Neural cell (in vitro differentiated cells): ENCODE results near the gene NECAB3. TPM values are rescaled to one million over a fixed set of nuclear protein-coding genes. Genes with fewer than 3 reads are reported as not detected.

Experiments used
- H2AFZ ChIP-seq: fragments of 200-600, 300-800 bp; sonication (generic), shearing (Covaris generic); 2 replicates; pipeline ENCODE4 v1.6.0; 2014; ENCODE audit warnings: low read depth, mild to moderate bottlenecking, antibody characterized with exemption, low read length, moderate library complexity
- H3F3A ChIP-seq: fragments of 200-600 bp; shearing (Covaris generic); 2 replicates; pipeline ENCODE4 v1.6.1; 2016; ENCODE audit warnings: mild to moderate bottlenecking, moderate library complexity, mixed read lengths, antibody characterized with exemption, low read length; ENCODE audit not compliant: insufficient read depth, poor library complexity, severe bottlenecking
- H3K27ac ChIP-seq: fragments of 200-600, 300-800 bp; sonication (generic), shearing (Covaris generic); 2 replicates; pipeline ENCODE4 v1.5.1; 2014; ENCODE audit warnings: mild to moderate bottlenecking, low read length, moderate library complexity
- H3K27me3 ChIP-seq: fragments of 300-800, 200-600 bp; sonication (generic), shearing (Covaris generic); 2 replicates; pipeline ENCODE4 v1.6.0; 2014; ENCODE audit warnings: mild to moderate bottlenecking, low read depth, low read length, moderate library complexity; ENCODE audit not compliant: insufficient read depth
- H3K36me3 ChIP-seq: fragments of 300-800, 200-600 bp; sonication (generic), shearing (Covaris generic); 2 replicates; pipeline ENCODE4 v1.5.1; 2014; ENCODE audit warnings: mild to moderate bottlenecking, antibody characterized with exemption, low read length, moderate library complexity; ENCODE audit not compliant: insufficient read depth
- H3K4me2 ChIP-seq: fragments of 300-800, 200-600 bp; sonication (generic), shearing (Covaris generic); 2 replicates; pipeline ENCODE4 v1.6.0; 2014; ENCODE audit warnings: mild to moderate bottlenecking, low read length
- H3K4me3 ChIP-seq: fragments of 300-800, 200-600 bp; sonication (generic), shearing (Covaris generic); 2 replicates; pipeline ENCODE4 v1.5.1; 2014; ENCODE audit warnings: mild to moderate bottlenecking, low read length, moderate library complexity
- H3K79me2 ChIP-seq: fragments of 200-600 bp; shearing (Covaris generic); replicated peaks from 2 replicates; pipeline ENCODE4 v1.6.0; 2014; ENCODE audit warnings: mild to moderate bottlenecking, low read length, moderate library complexity; ENCODE audit not compliant: insufficient read depth
- H3K9ac ChIP-seq: fragments of 300-800, 200-600 bp; sonication (generic), shearing (Covaris generic); 2 replicates; pipeline ENCODE4 v1.6.1; 2016; ENCODE audit warnings: mild to moderate bottlenecking, low read length, mixed read lengths
- H3K9me2 ChIP-seq: fragments of 200-600 bp; shearing (Covaris generic); 2 replicates; pipeline ENCODE4 v1.6.1; 2016; ENCODE audit warnings: mild to moderate bottlenecking, low read length, mixed read lengths; ENCODE audit not compliant: insufficient read depth
- H3K9me3 ChIP-seq: fragments of 200-600, 300-800 bp; sonication (generic), shearing (Covaris generic); 2 replicates; pipeline ENCODE4 v1.6.1; 2016; ENCODE audit warnings: mild to moderate bottlenecking, mixed run types, low read length, moderate library complexity, mixed read lengths
- H4K20me1 ChIP-seq: fragments of 200-600 bp; shearing (Covaris generic); 2 replicates; pipeline ENCODE4 v1.6.1; 2016; ENCODE audit warnings: mild to moderate bottlenecking, mixed run types; ENCODE audit not compliant: insufficient read depth
- CTCF ChIP-seq: fragments of 450-650 bp; IDR thresholded peaks from 2 replicates; pipeline ENCODE4 v1.5.1; 2014; ENCODE audit warnings: antibody characterized with exemption, mild to moderate bottlenecking, moderate library complexity; ENCODE audit not compliant: poor library complexity, severe bottlenecking
- EP300 ChIP-seq: fragments of 450-650 bp; conservative IDR thresholded peaks from 2 replicates; pipeline ENCODE4 v1.6.1; 2014; ENCODE audit warnings: antibody characterized with exemption, mild to moderate bottlenecking, moderate library complexity; ENCODE audit not compliant: poor library complexity, severe bottlenecking
- EZH2 ChIP-seq: fragments of 200-600, 300-800 bp; shearing (Covaris generic), sonication (generic); IDR thresholded peaks from 2 replicates; pipeline ENCODE4 v1.6.1; 2014; ENCODE audit warnings: antibody characterized with exemption, low read length, borderline replicate concordance, mild to moderate bottlenecking; ENCODE audit not compliant: insufficient read depth, poor library complexity, severe bottlenecking
- MXI1 ChIP-seq: fragments of 450-650 bp; conservative IDR thresholded peaks from 2 replicates; pipeline ENCODE4 v1.6.1; 2014; ENCODE audit warnings: antibody characterized with exemption, mild to moderate bottlenecking; ENCODE audit not compliant: poor library complexity, severe bottlenecking
- POLR2AphosphoS5 ChIP-seq: IDR thresholded peaks from 2 replicates; pipeline ENCODE4 v1.6.1; 2012
- RAD21 ChIP-seq: fragments of 450-650 bp; conservative IDR thresholded peaks from 2 replicates; pipeline ENCODE4 v1.6.1; 2014; ENCODE audit warnings: antibody characterized with exemption, mild to moderate bottlenecking, moderate library complexity
- REST ChIP-seq: IDR thresholded peaks from 2 replicates; pipeline ENCODE4 v1.6.1; 2012; ENCODE audit warnings: borderline replicate concordance
- SMC3 ChIP-seq: fragments of 450-650 bp; conservative IDR thresholded peaks from 2 replicates; pipeline ENCODE4 v1.6.1; 2014; ENCODE audit warnings: antibody characterized with exemption, mild to moderate bottlenecking, moderate library complexity; ENCODE audit not compliant: poor library complexity
- TAF1 ChIP-seq: IDR thresholded peaks from 2 replicates; pipeline ENCODE4 v1.6.1; 2012; ENCODE audit warnings: low read depth
- polyA plus RNA-seq: library from polyadenylated mRNA; depleted of rRNA; stranded (reverse); fragments of >200 nt; gene quantifications from 2 replicates; pipeline ENCODE4 v1.2.3, GENCODE V29; 2014

Gene NECAB3
- polyA plus RNA-seq, 1 donor from 2014 or later = 21.4 TPM

DNA sequence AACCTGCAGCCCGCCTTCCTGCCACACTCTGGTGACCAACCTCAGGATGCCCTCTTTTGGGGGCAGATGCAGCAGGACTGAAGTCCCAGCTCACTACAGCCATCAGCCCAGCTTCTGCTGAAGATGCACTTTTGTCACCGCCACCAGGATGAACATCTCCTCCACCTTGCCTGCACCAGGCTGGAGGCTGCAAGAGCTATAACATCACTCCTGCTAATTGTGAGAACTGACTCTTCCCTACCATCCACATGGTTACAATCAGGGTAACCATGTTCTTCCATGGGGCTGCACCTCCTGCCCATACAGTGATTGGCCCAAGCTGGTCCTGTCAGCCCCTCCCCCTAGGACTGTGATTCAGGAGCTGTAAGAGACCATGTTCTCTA is 9.5 kb downstream of the NECAB3 start:
- Histone ChIP-seq H3K9me2 (no peaks in the 10 kb centered on the region), H3K4me2 (no peak overlapping the region), H3K9ac (no peak overlapping the region), H3K79me2 (no peaks in the 10 kb centered on the region), H3K9me3 (no peaks in the 10 kb centered on the region), H3K36me3 (no peaks in the 10 kb centered on the region), H3K27ac (no peak overlapping the region), H3F3A (no peaks in the 10 kb centered on the region), H2AFZ (no peak overlapping the region), H3K27me3 (no peaks in the 10 kb centered on the region), H4K20me1 (no peaks in the 10 kb centered on the region), H3K4me3 (peak overlapping the region; percentile 91)
- TF ChIP-seq POLR2AphosphoS5 = no peak
- no peak for TF ChIP-seq EP300
- TF ChIP-seq TAF1 = no peak
- TF ChIP-seq SMC3 = no peak
- TF ChIP-seq EZH2 = no peak
- TF ChIP-seq REST = no peak
- TF ChIP-seq MXI1 = no peak
- TF ChIP-seq RAD21 = no peak
- TF ChIP-seq CTCF = no peak

DNA sequence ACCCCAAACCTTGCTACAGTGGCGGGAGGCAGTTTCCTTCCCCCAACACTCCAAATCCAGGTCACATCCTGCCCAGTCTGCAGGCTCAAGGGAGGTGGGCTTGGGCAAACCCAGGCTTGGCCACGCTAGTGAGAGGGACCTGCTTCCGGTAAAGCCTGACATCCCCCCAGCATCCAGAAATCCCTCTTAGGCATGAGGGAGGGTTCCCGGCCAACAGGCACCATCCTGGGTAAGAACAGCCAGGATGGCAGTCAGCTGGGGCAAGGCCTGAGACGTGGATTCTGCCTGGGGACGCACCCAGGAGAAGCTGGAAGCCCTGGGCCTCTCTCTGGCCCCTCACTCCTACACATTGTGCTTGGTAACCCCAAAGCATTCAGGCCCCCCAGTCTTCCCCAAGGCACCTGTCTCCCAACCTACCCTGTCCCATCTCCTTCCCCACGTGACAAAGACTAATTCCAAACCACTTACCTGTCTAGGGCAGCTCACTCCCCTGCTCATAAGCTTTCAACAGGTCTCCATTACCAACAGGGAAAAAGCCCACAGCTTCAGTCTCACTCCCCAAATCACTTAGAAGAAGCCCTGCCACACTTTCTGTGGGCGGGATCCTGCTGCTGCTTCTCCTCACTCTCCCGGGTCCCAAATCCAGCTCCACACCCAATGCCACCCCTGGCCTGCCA is 10.0 kb downstream of the NECAB3 start:
- Histone ChIP-seq H3K4me3 (peak overlapping the region; percentile 91), H3K9ac (peak overlapping the region; percentile 84), H3K79me2 (no peaks in the 10 kb centered on the region), H3K27me3 (no peaks in the 10 kb centered on the region), H3K9me3 (no peaks in the 10 kb centered on the region), H3K36me3 (no peaks in the 10 kb centered on the region), H3K27ac (peak overlapping the region; percentile 60), H3F3A (no peaks in the 10 kb centered on the region), H4K20me1 (no peaks in the 10 kb centered on the region), H2AFZ (peak overlapping the region; percentile 54), H3K4me2 (peak overlapping the region; percentile 46), H3K9me2 (no peaks in the 10 kb centered on the region)
- no peak for TF ChIP-seq TAF1
- TF ChIP-seq EZH2 = no peak
- no peak for TF ChIP-seq CTCF
- no peak for TF ChIP-seq EP300
- no peak for TF ChIP-seq POLR2AphosphoS5
- TF ChIP-seq MXI1 = no peak
- no peak for TF ChIP-seq REST
- TF ChIP-seq RAD21 = no peak
- TF ChIP-seq SMC3 = no peak
